ENCODE results near the gene ULBP1.

DNA sequence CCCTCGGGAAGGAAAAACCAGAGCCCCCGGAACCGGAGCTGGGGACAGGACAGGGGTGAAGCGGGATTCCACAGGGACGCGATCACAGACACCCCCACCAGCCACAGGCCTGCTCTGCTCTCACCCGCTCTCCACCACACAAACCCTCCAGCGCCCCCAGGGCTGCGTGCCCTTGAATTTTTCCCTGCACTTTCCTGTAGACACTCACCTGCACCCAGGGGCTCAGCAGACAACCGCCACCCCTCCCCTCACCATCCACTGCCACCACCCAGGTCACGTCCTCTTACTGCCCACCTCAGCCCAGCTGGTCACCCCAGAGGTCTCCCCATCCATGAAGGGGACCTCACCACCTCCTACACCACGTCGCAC lies 21.3 kb upstream of the ULBP1 start:
- TF ChIP-seq POLR2A (IDR thresholded peaks at IDR 0.05): no peak
- TF ChIP-seq, protein P1, sequence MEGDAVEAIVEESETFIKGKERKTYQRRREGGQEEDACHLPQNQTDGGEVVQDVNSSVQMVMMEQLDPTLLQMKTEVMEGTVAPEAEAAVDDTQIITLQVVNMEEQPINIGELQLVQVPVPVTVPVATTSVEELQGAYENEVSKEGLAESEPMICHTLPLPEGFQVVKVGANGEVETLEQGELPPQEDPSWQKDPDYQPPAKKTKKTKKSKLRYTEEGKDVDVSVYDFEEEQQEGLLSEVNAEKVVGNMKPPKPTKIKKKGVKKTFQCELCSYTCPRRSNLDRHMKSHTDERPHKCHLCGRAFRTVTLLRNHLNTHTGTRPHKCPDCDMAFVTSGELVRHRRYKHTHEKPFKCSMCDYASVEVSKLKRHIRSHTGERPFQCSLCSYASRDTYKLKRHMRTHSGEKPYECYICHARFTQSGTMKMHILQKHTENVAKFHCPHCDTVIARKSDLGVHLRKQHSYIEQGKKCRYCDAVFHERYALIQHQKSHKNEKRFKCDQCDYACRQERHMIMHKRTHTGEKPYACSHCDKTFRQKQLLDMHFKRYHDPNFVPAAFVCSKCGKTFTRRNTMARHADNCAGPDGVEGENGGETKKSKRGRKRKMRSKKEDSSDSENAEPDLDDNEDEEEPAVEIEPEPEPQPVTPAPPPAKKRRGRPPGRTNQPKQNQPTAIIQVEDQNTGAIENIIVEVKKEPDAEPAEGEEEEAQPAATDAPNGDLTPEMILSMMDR (IDR thresholded peaks at IDR 0.05 in 4 of 5, conservative IDR thresholded peaks at IDR 0.05 in 1 of 5): no peak

Measured in gastrocnemius medialis (tissue), 4 donors.